HL-60 (cell line): ENCODE results near the gene STEAP3.

Experiments
- CTCF ChIP-seq: IDR thresholded peaks from one replicate; pipeline ENCODE4 v1.5.1; 2011; ENCODE audit warnings: low read length, control low read depth, inconsistent platforms; ENCODE audit not compliant: insufficient read depth
- POLR2AphosphoS5 ChIP-seq: IDR thresholded peaks from 2 replicates; pipeline ENCODE4 v1.6.1; 2012; ENCODE audit warnings: low read depth
- REST ChIP-seq: IDR thresholded peaks from 2 replicates; pipeline ENCODE4 v1.6.1; 2012; ENCODE audit warnings: low read depth; ENCODE audit not compliant: insufficient replicate concordance
- SPI1 ChIP-seq: IDR thresholded peaks from 2 replicates; pipeline ENCODE4 v1.6.1; 2012; ENCODE audit warnings: low read depth, mild to moderate bottlenecking, borderline replicate concordance

GRCh38 chr2:119263656-119264055 is 40.0 kb downstream of the STEAP3 start:
- TF ChIP-seq SPI1 = peak; percentile 74; the same call in 1 of the 2 replicates
- peak; percentile 15 for TF ChIP-seq REST
- no peak for TF ChIP-seq CTCF
- 0 out of 2 replicates have a peak, but pooled peaks have one; percentile 43 for TF ChIP-seq POLR2AphosphoS5
